ENCODE results near the gene AMH. TPM values are rescaled to one million over a fixed set of nuclear protein-coding genes. Genes with fewer than 3 reads are reported as not detected.

Gene AMH
- total and polyA plus RNA-seq, 2 of the 13 experiments (the other 11 are each of a cell fraction or from before 2014, with no cell fraction given), result 0.03 to 0.18 TPM

GRCh38 chr19:2291185-2291751, 42.1 kb downstream of the AMH start (continued):
- TF ChIP-seq ZNF646 (CRISPR knock-in tag; IDR thresholded peaks at IDR 0.05) (no peak), ZNF367 (CRISPR knock-in tag; IDR thresholded peaks at IDR 0.05; ENCODE audit: borderline replicate concordance) (no peak), CHCHD3 (CRISPR knock-in tag; IDR thresholded peaks at IDR 0.05) (0 out of 2 replicates have a peak, but pooled peaks have one; percentile 36), MYC (CRISPR knock-in tag; IDR thresholded peaks at IDR 0.05; ENCODE audit: borderline replicate concordance) (peak; percentile 45; the same call in 1 of the 2 replicates), ZFP91 (CRISPR knock-in tag; IDR thresholded peaks at IDR 0.05; ENCODE audit: borderline replicate concordance) (0 out of 2 replicates have a peak, but pooled peaks have one; percentile 38), HDAC2 (CRISPR knock-in tag; IDR thresholded peaks at IDR 0.05) (no peak), CREBL2 (CRISPR knock-in tag; IDR thresholded peaks at IDR 0.05; ENCODE audit: borderline replicate concordance) (no peak), FOSL1 (CRISPR knock-in tag; IDR thresholded peaks at IDR 0.05; ENCODE audit: borderline replicate concordance) (no peak), EHMT2 (IDR thresholded peaks at IDR 0.05; ENCODE audit: borderline replicate concordance, low read depth, low read length) (no peak), ZBTB49 (CRISPR knock-in tag; IDR thresholded peaks at IDR 0.05; ENCODE audit: borderline replicate concordance) (no peak), KLF6 (CRISPR knock-in tag; IDR thresholded peaks at IDR 0.05) (no peak), ZNF737 (CRISPR knock-in tag; IDR thresholded peaks at IDR 0.05; ENCODE audit: borderline replicate concordance) (no peak), TP53 (CRISPR knock-in tag; conservative IDR thresholded peaks at IDR 0.05) (no peak), MYPOP (CRISPR knock-in tag; IDR thresholded peaks at IDR 0.05) (no peak), MXD1 (CRISPR knock-in tag; IDR thresholded peaks at IDR 0.05) (peak; percentile 72; the same call in 1 of the 2 replicates)

Data from HepG2 (cell line).